ENCODE data around the gene POU2F1. TPM values are rescaled to one million over a fixed set of nuclear protein-coding genes. Genes with fewer than 3 reads are reported as not detected.

POU2F1 gene
- total and polyA plus RNA-seq, 11 donors: 2.4 to 13.4 (median 8.8) TPM

DNA sequence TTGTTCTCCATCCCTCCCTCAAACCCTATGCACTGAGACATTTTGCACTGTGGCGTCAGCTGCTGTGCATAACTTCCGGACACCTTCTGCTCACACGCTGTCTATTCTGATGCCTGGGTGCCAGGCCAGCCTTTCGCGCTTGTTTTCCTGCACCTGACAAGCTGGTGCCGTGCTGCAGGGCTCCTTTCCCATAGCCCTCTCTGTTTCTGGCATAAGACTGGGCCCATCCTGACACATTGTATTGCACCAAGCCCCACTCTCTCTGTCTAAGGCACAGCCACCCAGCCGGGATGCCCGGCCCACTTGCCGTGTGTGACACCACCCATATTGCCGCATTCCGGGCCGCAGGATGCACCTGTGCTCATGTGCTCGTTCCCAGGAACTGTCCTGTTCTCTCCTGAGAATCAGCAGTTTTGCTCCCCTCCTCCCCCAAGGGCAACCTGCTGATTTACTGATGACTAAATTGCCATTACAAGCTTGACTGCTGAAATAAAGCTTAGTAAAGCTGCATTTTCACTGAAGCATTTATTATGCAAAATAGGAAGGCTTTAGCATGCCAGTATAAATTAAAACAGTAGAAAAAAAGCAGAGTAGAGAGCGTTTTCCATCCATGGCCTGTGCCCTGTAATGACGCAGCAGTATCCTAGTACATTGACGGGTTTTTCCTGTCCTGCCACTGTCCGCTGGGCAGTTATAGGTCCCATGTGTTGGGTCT lies 209.6 kb downstream of the POU2F1 start:
- intact Hi-C loops (cut with DNase I): no loop called here

DNA sequence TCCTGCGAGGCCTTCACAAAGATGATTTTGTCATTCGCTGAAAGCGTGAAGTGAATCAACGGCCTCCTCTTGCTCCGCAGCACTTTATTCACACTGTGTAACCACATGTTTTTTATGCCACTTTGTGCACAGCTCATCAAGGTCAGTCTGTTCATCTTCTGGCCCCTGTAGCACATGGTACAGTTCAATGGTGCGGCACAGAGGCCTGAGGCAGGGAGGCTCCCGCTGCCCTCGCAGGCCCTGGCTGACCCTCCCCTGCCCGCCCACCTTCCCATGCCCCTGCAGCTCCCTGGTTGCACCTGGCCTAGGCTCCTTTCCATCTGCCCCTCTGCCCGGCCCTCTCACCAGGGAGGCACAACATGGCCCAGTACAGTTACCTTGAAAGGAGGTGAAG lies 210.2 kb downstream of the POU2F1 start:
- TF ChIP-seq, protein P1, sequence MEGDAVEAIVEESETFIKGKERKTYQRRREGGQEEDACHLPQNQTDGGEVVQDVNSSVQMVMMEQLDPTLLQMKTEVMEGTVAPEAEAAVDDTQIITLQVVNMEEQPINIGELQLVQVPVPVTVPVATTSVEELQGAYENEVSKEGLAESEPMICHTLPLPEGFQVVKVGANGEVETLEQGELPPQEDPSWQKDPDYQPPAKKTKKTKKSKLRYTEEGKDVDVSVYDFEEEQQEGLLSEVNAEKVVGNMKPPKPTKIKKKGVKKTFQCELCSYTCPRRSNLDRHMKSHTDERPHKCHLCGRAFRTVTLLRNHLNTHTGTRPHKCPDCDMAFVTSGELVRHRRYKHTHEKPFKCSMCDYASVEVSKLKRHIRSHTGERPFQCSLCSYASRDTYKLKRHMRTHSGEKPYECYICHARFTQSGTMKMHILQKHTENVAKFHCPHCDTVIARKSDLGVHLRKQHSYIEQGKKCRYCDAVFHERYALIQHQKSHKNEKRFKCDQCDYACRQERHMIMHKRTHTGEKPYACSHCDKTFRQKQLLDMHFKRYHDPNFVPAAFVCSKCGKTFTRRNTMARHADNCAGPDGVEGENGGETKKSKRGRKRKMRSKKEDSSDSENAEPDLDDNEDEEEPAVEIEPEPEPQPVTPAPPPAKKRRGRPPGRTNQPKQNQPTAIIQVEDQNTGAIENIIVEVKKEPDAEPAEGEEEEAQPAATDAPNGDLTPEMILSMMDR (IDR thresholded peaks at IDR 0.05): no peak
- no peak for TF ChIP-seq POLR2A (IDR thresholded peaks at IDR 0.05)
- Histone ChIP-seq H3K9me3 (no peaks in the 10 kb centered on the region), H3K4me3 (no peak overlapping the region), H3K27ac (no peak overlapping the region), H3K27me3 (no peaks in the 10 kb centered on the region), H3K4me1 (peaks cover 0 to 21% (median 3%) of the 10 kb centered on the region in 12 donors), H3K36me3 (no peaks in the 10 kb centered on the region)
- DNase-seq: no peak
- WGBS, 4 donors: 90 to 95% (median 92%) methylated on average over 8 to 10 of the region's 10 CpGs
- peak in 3 of 4 donors; percentile 16 to 36 (median 19) for ATAC-seq
- intact Hi-C loops (cut with DNase I): no loop called here

More for the DNA sequence above, 209.6 kb downstream of the POU2F1 start:
- TF ChIP-seq POLR2A (IDR thresholded peaks at IDR 0.05): no peak
- TF ChIP-seq, protein P1 (IDR thresholded peaks at IDR 0.05): no peak
- ATAC-seq (no peak), DNase-seq (no peak)
- no peaks in the 10 kb centered on the region for H3K9me3 ChIP-seq
- H3K4me1 ChIP-seq: peaks cover 0 to 21% (median 3%) of the 10 kb centered on the region in 12 donors
- H3K36me3 ChIP-seq: peaks cover 0 to 3% (median 0%) of the 10 kb centered on the region in 9 donors
- no peaks in the 10 kb centered on the region for H3K27me3 ChIP-seq
- H3K27ac ChIP-seq: no peak overlapping the region
- 84 to 91% (median 86%) methylated on average over 17 of the region's 17 CpGs for WGBS, 4 donors
- no peak overlapping the region for H3K4me3 ChIP-seq

DNA sequence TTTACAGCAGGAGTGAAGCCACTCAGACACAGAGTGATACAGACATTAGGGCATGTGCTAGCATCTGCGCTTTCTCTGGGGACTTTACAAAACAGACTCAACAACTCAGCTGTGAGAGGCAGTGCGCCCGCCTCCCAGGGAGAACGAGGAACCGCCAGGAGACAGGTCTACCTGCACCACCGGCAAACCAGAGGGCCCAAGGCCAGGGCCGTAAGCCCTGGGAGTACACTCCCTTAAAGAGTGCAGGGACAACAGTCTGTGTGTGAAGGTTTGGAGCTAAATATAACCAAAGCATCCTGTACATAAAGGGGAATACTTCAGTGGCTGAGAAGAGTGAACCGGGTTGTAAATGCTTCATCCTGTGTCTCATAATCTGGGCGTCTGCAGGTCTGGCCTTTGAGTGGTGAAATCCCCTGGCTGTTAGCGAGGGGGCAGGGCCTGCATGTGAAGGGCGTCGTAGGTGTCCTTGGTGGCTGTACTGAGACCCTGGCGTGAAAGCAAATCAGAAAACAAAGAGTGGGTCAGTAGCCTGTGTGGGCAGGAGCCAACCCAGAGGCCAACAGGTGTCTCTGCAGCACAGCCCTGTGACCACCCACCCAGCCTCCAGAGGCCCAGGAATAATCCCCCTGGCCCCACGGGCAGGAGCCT lies 210.7 kb downstream of the POU2F1 start:
- no peaks in the 10 kb centered on the region for H3K36me3 ChIP-seq
- DNase-seq (no peak), ATAC-seq (peak in 3 of 4 donors; percentile 36 to 52 (median 49))
- H3K4me1 ChIP-seq: peaks cover 0 to 21% (median 3%) of the 10 kb centered on the region in 12 donors
- H3K4me3 ChIP-seq: no peak overlapping the region
- no peak for TF ChIP-seq POLR2A (IDR thresholded peaks at IDR 0.05)
- TF ChIP-seq, protein P1 (IDR thresholded peaks at IDR 0.05): no peak
- WGBS, 4 donors: 66 to 73% (median 67%) methylated on average over 13 to 14 of the region's 14 CpGs
- H3K27ac ChIP-seq: peak overlapping the region in 1 of 12 donors; percentile 27
- intact Hi-C loops (cut with DNase I): no loop called here
- no peaks in the 10 kb centered on the region for H3K27me3 ChIP-seq
- no peaks in the 10 kb centered on the region for H3K9me3 ChIP-seq

DNA sequence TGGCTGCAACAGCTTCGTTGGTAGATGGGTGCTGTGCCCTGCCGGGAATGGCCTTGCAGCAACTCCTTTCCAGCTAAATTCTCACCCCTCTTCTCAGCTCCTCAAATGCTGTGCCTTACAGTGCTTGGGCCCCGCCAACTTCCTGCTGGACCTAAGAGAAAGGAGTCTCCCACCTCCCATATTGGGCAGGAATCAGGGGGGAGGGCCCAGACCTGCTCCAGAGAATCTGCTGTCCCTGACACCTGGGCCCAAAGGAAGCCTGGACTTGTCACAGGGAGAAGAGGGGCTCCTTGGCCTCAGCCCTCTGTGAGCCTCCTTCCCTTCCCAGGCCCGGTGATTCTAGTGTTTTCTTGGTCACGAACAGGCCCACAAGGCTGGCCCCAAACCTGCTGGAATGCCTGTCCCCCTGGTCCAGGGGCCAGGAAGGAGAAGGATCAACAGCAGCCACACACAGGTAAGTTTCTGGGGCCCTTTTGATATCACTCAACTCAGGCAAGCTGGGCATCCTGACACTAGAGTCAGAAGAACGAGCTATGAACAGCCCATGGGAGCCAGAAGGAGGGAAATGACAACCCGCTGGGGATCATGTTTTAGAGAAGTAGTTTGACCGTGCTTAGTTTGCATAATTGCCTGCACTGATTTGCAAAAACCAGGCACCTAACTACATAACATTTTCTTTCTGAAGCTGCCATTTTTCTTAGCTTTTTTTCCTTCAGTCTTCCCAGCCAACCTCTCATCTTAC lies 211.4 kb downstream of the POU2F1 start:
- TF ChIP-seq, protein P1 (IDR thresholded peaks at IDR 0.05): no peak
- no peak for TF ChIP-seq POLR2A (IDR thresholded peaks at IDR 0.05)
- DNase-seq (no peak), ATAC-seq (peak in 1 of 4 donors; percentile 15)
- Histone ChIP-seq H3K9me3 (no peaks in the 10 kb centered on the region), H3K27me3 (no peaks in the 10 kb centered on the region), H3K36me3 (no peaks in the 10 kb centered on the region), H3K4me1 (peaks cover 0 to 21% (median 3%) of the 10 kb centered on the region in 12 donors), H3K27ac (peak overlapping the region in 1 of 12 donors; percentile 27), H3K4me3 (no peak overlapping the region)
- intact Hi-C loops (cut with DNase I): no loop called here
- WGBS, 4 donors: 85 to 93% (median 92%) methylated on average over 5 to 8 of the region's 8 CpGs
